Measurements from ENCODE around the gene TPRA1.
A peak's percentile ranks its signal among the peaks of the same experiment; 100 is the strongest.

TPRA1 gene

GRCh38 chr3:127588806-127589577, 1.5 kb downstream of the TPRA1 start:
- peak; percentile 25 for DNase-seq

- DNase-seq, result no peak
Measured at GRCh38 chr3:127587876-127588275, 2.7 kb downstream of the TPRA1 start.

- no peak for DNase-seq
Measured at GRCh38 chr3:127585813-127586413, 4.6 kb downstream of the TPRA1 start.

GRCh38 chr3:127585163-127585812, 5.2 kb downstream of the TPRA1 start:
- DNase-seq, result no peak

GRCh38 chr3:127584734-127585133, 5.8 kb downstream of the TPRA1 start:
- DNase-seq, result no peak

- no peak for DNase-seq
Measured at GRCh38 chr3:127580327-127581060, 10.0 kb downstream of the TPRA1 start.

GRCh38 chr3:127578802-127579201, 11.7 kb downstream of the TPRA1 start:
- no peak for DNase-seq

- no peak for DNase-seq
Measured at GRCh38 chr3:127578168-127578567, 12.4 kb downstream of the TPRA1 start.

GRCh38 chr3:127577448-127577847, 13.1 kb downstream of the TPRA1 start:
- DNase-seq, result no peak

- peak; percentile 96 for DNase-seq
Measured at GRCh38 chr3:127574880-127575878, 15.4 kb downstream of the TPRA1 start.

- DNase-seq, result no peak
Measured at GRCh38 chr3:127573912-127574311, 16.6 kb downstream of the TPRA1 start.

- no peak for DNase-seq
Measured at GRCh38 chr3:127573401-127573800, 17.1 kb downstream of the TPRA1 start.

GRCh38 chr3:127572735-127573134, 17.8 kb downstream of the TPRA1 start:
- no peak for DNase-seq

- no peak for DNase-seq
Measured at GRCh38 chr3:127572186-127572585, 18.3 kb downstream of the TPRA1 start.

GRCh38 chr3:127570520-127570919, 20.0 kb downstream of the TPRA1 start:
- no peak for DNase-seq

- DNase-seq, result no peak
Measured at GRCh38 chr3:127569160-127569559, 21.4 kb downstream of the TPRA1 start.

- DNase-seq, result no peak
Measured at GRCh38 chr3:127568586-127568985, 21.9 kb downstream of the TPRA1 start.

GRCh38 chr3:127566833-127567232, 23.7 kb downstream of the TPRA1 start:
- peak; percentile 74 for DNase-seq

- no peak for DNase-seq
Measured at GRCh38 chr3:127565711-127566110, 24.8 kb downstream of the TPRA1 start.

GRCh38 chr3:127560051-127560787, 30.3 kb downstream of the TPRA1 start:
- no peak for DNase-seq

GRCh38 chr3:127556565-127556964, 34.0 kb downstream of the TPRA1 start:
- no peak for DNase-seq
